ENCODE data around the gene PRSS3. TPM values are rescaled to one million over a fixed set of nuclear protein-coding genes. Genes with fewer than 3 reads are reported as not detected.
"Not testable (repeated sequence)": the region's sequence is repeated elsewhere in the genome, so short reads cannot be mapped to it uniquely, and the experiment has no call there.

PRSS3 gene
- polyA plus RNA-seq, 1 donor (not counting 4 experiments of a cell fraction or from before 2014, with no cell fraction given) = 9.1 TPM

GRCh38 chr9:33762343-33762742 is 33.0 kb upstream of the PRSS3 start:
- Histone ChIP-seq H3K9me3 (ENCODE audit: control insufficient read depth, low read depth, low read length) (no peaks in the 10 kb centered on the region), H3K4me2 (ENCODE audit: control insufficient read depth, extremely low read depth, insufficient read depth, low read depth, low read length) (no peak overlapping the region), H4K20me1 (ENCODE audit: control insufficient read depth, extremely low read depth, insufficient read depth, low read length) (no peaks in the 10 kb centered on the region), H3K27me3 (ENCODE audit: control insufficient read depth, extremely low read depth, insufficient read depth, low read length) (no peaks in the 10 kb centered on the region), H3K27ac (ENCODE audit: control insufficient read depth, insufficient read depth, low read length) (no peak overlapping the region), H3K36me3 (ENCODE audit: control insufficient read depth in 2 of 2, extremely low read depth in 1 of 2, insufficient read depth in 2 of 2, low read length in 2 of 2) (no peaks in the 10 kb centered on the region), H3K9me1 (ENCODE audit: control insufficient read depth, extremely low read depth, insufficient read depth, low read length) (no peaks in the 10 kb centered on the region), H2AFZ (ENCODE audit: control insufficient read depth, low read length) (no peak overlapping the region), H3K4me3 (ENCODE audit: control insufficient read depth in 2 of 3, extremely low read depth in 1 of 3, insufficient read depth in 2 of 3, low read depth in 1 of 3, low read length in 3 of 3) (no peak overlapping the region), H3K79me2 (ENCODE audit: control insufficient read depth, insufficient read depth, low read length) (peaks cover 9% of the 10 kb centered on the region), H3K9ac (ENCODE audit: control insufficient read depth, extremely low read depth, insufficient read depth, low read length) (no peak overlapping the region), H3K4me1 (ENCODE audit: control insufficient read depth, extremely low read depth, insufficient read depth, low read length) (peaks cover 57% of the 10 kb centered on the region)
- FAIRE-seq = peak; percentile 29
- dilution Hi-C loops (cut with MboI; ENCODE audit: extremely low pct_ligation_motif_present, low sequenced_read_pairs) = no loop called here
- TF ChIP-seq EZH2 (IDR thresholded peaks at IDR 0.05; ENCODE audit: low read length) = no peak
- TF ChIP-seq, protein P1, sequence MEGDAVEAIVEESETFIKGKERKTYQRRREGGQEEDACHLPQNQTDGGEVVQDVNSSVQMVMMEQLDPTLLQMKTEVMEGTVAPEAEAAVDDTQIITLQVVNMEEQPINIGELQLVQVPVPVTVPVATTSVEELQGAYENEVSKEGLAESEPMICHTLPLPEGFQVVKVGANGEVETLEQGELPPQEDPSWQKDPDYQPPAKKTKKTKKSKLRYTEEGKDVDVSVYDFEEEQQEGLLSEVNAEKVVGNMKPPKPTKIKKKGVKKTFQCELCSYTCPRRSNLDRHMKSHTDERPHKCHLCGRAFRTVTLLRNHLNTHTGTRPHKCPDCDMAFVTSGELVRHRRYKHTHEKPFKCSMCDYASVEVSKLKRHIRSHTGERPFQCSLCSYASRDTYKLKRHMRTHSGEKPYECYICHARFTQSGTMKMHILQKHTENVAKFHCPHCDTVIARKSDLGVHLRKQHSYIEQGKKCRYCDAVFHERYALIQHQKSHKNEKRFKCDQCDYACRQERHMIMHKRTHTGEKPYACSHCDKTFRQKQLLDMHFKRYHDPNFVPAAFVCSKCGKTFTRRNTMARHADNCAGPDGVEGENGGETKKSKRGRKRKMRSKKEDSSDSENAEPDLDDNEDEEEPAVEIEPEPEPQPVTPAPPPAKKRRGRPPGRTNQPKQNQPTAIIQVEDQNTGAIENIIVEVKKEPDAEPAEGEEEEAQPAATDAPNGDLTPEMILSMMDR (optimal IDR thresholded peaks at IDR 0.05 in 1 of 3, IDR thresholded peaks at IDR 0.05 in 1 of 3, conservative IDR thresholded peaks at IDR 0.05 in 1 of 3; ENCODE audit: extremely low read depth in 1 of 3, insufficient read depth in 2 of 3, low read length in 3 of 3) = no peak
- no peak for DNase-seq (ENCODE audit: low read depth, low spot score)

DNA sequence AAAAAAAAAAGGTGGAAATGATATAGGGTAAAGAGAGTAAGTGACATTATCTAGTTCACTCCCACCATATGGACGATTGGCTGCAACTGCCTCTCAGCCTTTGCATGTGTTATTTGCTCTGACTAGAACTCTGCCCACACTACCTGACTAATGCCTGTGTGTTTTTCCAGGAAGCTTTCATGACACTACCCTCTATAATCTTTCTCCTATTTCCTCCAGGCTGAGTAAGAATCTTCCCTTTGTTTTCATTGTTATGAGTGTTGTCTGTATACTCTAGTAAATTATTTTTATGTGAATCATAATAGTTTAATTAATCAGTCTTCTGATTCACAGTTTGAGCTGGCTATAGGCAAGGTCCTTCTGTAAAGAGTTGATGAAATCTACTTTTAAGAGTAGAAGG is 31.7 kb upstream of the PRSS3 start:
- H3K4me2 ChIP-seq (ENCODE audit: control insufficient read depth, extremely low read depth, insufficient read depth, low read depth, low read length); H3K9ac ChIP-seq (ENCODE audit: control insufficient read depth, extremely low read depth, insufficient read depth, low read length); H3K9me3 ChIP-seq (ENCODE audit: control insufficient read depth, low read depth, low read length); H3K27me3 ChIP-seq (ENCODE audit: control insufficient read depth, extremely low read depth, insufficient read depth, low read length); H3K9me1 ChIP-seq (ENCODE audit: control insufficient read depth, extremely low read depth, insufficient read depth, low read length); H3K4me3 ChIP-seq (ENCODE audit: control insufficient read depth in 2 of 3, extremely low read depth in 1 of 3, insufficient read depth in 2 of 3, low read depth in 1 of 3, low read length in 3 of 3); H2AFZ ChIP-seq (ENCODE audit: control insufficient read depth, low read length); H3K36me3 ChIP-seq (ENCODE audit: control insufficient read depth in 2 of 2, extremely low read depth in 1 of 2, insufficient read depth in 2 of 2, low read length in 2 of 2); H4K20me1 ChIP-seq (ENCODE audit: control insufficient read depth, extremely low read depth, insufficient read depth, low read length); dilution Hi-C loops (cut with MboI; ENCODE audit: extremely low pct_ligation_motif_present, low sequenced_read_pairs); DNase-seq (ENCODE audit: low read depth, low spot score): not testable (repeated sequence)
- H3K79me2 ChIP-seq (ENCODE audit: control insufficient read depth, insufficient read depth, low read length) = peaks cover 11% of the 10 kb centered on the region
- peak overlapping the region; percentile 65 for H3K27ac ChIP-seq (ENCODE audit: control insufficient read depth, insufficient read depth, low read length)
- peak; percentile 100 for FAIRE-seq
- H3K4me1 ChIP-seq (ENCODE audit: control insufficient read depth, extremely low read depth, insufficient read depth, low read length) = peaks cover 49% of the 10 kb centered on the region

DNA sequence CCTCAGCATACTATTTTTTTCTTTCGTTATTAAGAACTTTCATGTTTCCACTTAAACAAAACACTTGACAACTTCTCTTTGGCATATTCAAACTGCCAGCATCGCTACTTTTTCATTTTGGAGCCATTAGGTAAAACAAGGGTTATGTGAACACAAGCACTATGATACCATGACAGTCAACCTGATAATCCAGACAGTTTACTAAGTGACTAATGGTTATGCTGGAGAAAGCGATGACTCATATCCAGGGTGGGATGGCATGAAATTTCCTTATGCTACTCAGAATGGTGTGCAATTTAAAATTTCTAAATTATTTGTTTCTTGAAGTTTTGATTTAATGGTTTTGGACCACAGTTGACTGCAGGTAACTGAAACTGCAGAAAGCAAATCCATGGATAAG is 29.9 kb upstream of the PRSS3 start:
- Histone ChIP-seq H3K36me3 (ENCODE audit: control insufficient read depth in 2 of 2, extremely low read depth in 1 of 2, insufficient read depth in 2 of 2, low read length in 2 of 2) (no peaks in the 10 kb centered on the region), H3K79me2 (ENCODE audit: control insufficient read depth, insufficient read depth, low read length) (peaks cover 8% of the 10 kb centered on the region), H3K9ac (ENCODE audit: control insufficient read depth, extremely low read depth, insufficient read depth, low read length) (no peak overlapping the region), H3K4me1 (ENCODE audit: control insufficient read depth, extremely low read depth, insufficient read depth, low read length) (peaks cover 48% of the 10 kb centered on the region), H3K4me2 (ENCODE audit: control insufficient read depth, extremely low read depth, insufficient read depth, low read depth, low read length) (peak overlapping the region; percentile 60), H3K27me3 (ENCODE audit: control insufficient read depth, extremely low read depth, insufficient read depth, low read length) (no peaks in the 10 kb centered on the region), H3K9me1 (ENCODE audit: control insufficient read depth, extremely low read depth, insufficient read depth, low read length) (no peaks in the 10 kb centered on the region), H4K20me1 (ENCODE audit: control insufficient read depth, extremely low read depth, insufficient read depth, low read length) (no peaks in the 10 kb centered on the region), H3K27ac (ENCODE audit: control insufficient read depth, insufficient read depth, low read length) (peak overlapping the region; percentile 78), H3K4me3 (ENCODE audit: control insufficient read depth in 2 of 3, extremely low read depth in 1 of 3, insufficient read depth in 2 of 3, low read depth in 1 of 3, low read length in 3 of 3) (no peak overlapping the region), H2AFZ (ENCODE audit: control insufficient read depth, low read length) (no peak overlapping the region), H3K9me3 (ENCODE audit: control insufficient read depth, low read depth, low read length) (no peaks in the 10 kb centered on the region)
- peak; percentile 91 for FAIRE-seq
- TF ChIP-seq, protein P1 (optimal IDR thresholded peaks at IDR 0.05 in 1 of 3, IDR thresholded peaks at IDR 0.05 in 1 of 3, conservative IDR thresholded peaks at IDR 0.05 in 1 of 3; ENCODE audit: extremely low read depth in 1 of 3, insufficient read depth in 2 of 3, low read length in 3 of 3) = no peak
- no peak for TF ChIP-seq EZH2 (IDR thresholded peaks at IDR 0.05; ENCODE audit: low read length)
- no peak for DNase-seq (ENCODE audit: low read depth, low spot score)
- dilution Hi-C loops (cut with MboI; ENCODE audit: extremely low pct_ligation_motif_present, low sequenced_read_pairs) = no loop called here

GRCh38 chr9:33770156-33770880 is 25.0 kb upstream of the PRSS3 start:
- peak; percentile 90 for FAIRE-seq
- H3K27me3 ChIP-seq (ENCODE audit: control insufficient read depth, extremely low read depth, insufficient read depth, low read length); DNase-seq (ENCODE audit: low read depth, low spot score); H4K20me1 ChIP-seq (ENCODE audit: control insufficient read depth, extremely low read depth, insufficient read depth, low read length); dilution Hi-C loops (cut with MboI; ENCODE audit: extremely low pct_ligation_motif_present, low sequenced_read_pairs); H3K9me1 ChIP-seq (ENCODE audit: control insufficient read depth, extremely low read depth, insufficient read depth, low read length); H3K79me2 ChIP-seq (ENCODE audit: control insufficient read depth, insufficient read depth, low read length); H3K36me3 ChIP-seq (ENCODE audit: control insufficient read depth in 2 of 2, extremely low read depth in 1 of 2, insufficient read depth in 2 of 2, low read length in 2 of 2); H3K4me3 ChIP-seq (ENCODE audit: control insufficient read depth in 2 of 3, extremely low read depth in 1 of 3, insufficient read depth in 2 of 3, low read depth in 1 of 3, low read length in 3 of 3); H3K9me3 ChIP-seq (ENCODE audit: control insufficient read depth, low read depth, low read length): not testable (repeated sequence)
- peak overlapping the region; percentile 94 for H3K27ac ChIP-seq (ENCODE audit: control insufficient read depth, insufficient read depth, low read length)
- peak overlapping the region; percentile 65 for H2AFZ ChIP-seq (ENCODE audit: control insufficient read depth, low read length)
- H3K4me1 ChIP-seq (ENCODE audit: control insufficient read depth, extremely low read depth, insufficient read depth, low read length) = peaks cover 46% of the 10 kb centered on the region
- H3K4me2 ChIP-seq (ENCODE audit: control insufficient read depth, extremely low read depth, insufficient read depth, low read depth, low read length) = peak overlapping the region; percentile 14
- H3K9ac ChIP-seq (ENCODE audit: control insufficient read depth, extremely low read depth, insufficient read depth, low read length) = peak overlapping the region; percentile 68
